Measurements from ENCODE around the gene ABHD14A.

The ABHD14A gene

GRCh38 chr3:51971350-51971749, 3.5 kb upstream of the ABHD14A start:
- no peaks in the 10 kb centered on the region for H3K27me3 ChIP-seq (ENCODE audit: insufficient read depth, poor library complexity, severe bottlenecking)
- DNase-seq (ENCODE audit: low spot score), result no peak
- H3K27ac ChIP-seq (ENCODE audit: poor library complexity, severe bottlenecking), result no peak overlapping the region
- no peak for TF ChIP-seq CTCF (IDR thresholded peaks at IDR 0.05; ENCODE audit: poor library complexity, severe bottlenecking)
- no peaks in the 10 kb centered on the region for H3K9me3 ChIP-seq (ENCODE audit: severe bottlenecking)
- H3K4me1 ChIP-seq (ENCODE audit: insufficient read depth, poor library complexity, severe bottlenecking), result peaks cover 8% of the 10 kb centered on the region
- ATAC-seq (ENCODE audit: low read depth), result no peak
- H3K4me3 ChIP-seq (ENCODE audit: severe bottlenecking), result no peak overlapping the region
- H3K36me3 ChIP-seq (ENCODE audit: low read depth), result no peaks in the 10 kb centered on the region

GRCh38 chr3:51974277-51974962, 444 bp upstream of the ABHD14A start:
- peak; percentile 83 for TF ChIP-seq CTCF (IDR thresholded peaks at IDR 0.05; ENCODE audit: poor library complexity, severe bottlenecking)
- peak; percentile 2; the same call in 2 of the 3 replicates for ATAC-seq (ENCODE audit: low read depth)
- Histone ChIP-seq H3K27ac (ENCODE audit: poor library complexity, severe bottlenecking) (peak overlapping the region; percentile 70), H3K4me1 (ENCODE audit: insufficient read depth, poor library complexity, severe bottlenecking) (peaks cover 16% of the 10 kb centered on the region), H3K36me3 (ENCODE audit: low read depth) (no peaks in the 10 kb centered on the region), H3K9me3 (ENCODE audit: severe bottlenecking) (no peaks in the 10 kb centered on the region), H3K4me3 (ENCODE audit: severe bottlenecking) (peak overlapping the region; percentile 49), H3K27me3 (ENCODE audit: insufficient read depth, poor library complexity, severe bottlenecking) (no peaks in the 10 kb centered on the region)
- DNase-seq (ENCODE audit: low spot score), result no peak

- TF ChIP-seq CTCF (IDR thresholded peaks at IDR 0.05; ENCODE audit: poor library complexity, severe bottlenecking), result no peak
- ATAC-seq (ENCODE audit: low read depth), result no peak
- DNase-seq (ENCODE audit: low spot score), result no peak
- Histone ChIP-seq H3K36me3 (ENCODE audit: low read depth) (no peaks in the 10 kb centered on the region), H3K27me3 (ENCODE audit: insufficient read depth, poor library complexity, severe bottlenecking) (no peaks in the 10 kb centered on the region), H3K9me3 (ENCODE audit: severe bottlenecking) (no peaks in the 10 kb centered on the region), H3K27ac (ENCODE audit: poor library complexity, severe bottlenecking) (no peak overlapping the region), H3K4me1 (ENCODE audit: insufficient read depth, poor library complexity, severe bottlenecking) (peaks cover 16% of the 10 kb centered on the region), H3K4me3 (ENCODE audit: severe bottlenecking) (no peak overlapping the region)
Measured at GRCh38 chr3:51975852-51976549, 1.1 kb downstream of the ABHD14A start.

GRCh38 chr3:51977446-51978142, 2.7 kb downstream of the ABHD14A start:
- Histone ChIP-seq H3K36me3 (ENCODE audit: low read depth) (no peaks in the 10 kb centered on the region), H3K9me3 (ENCODE audit: severe bottlenecking) (no peaks in the 10 kb centered on the region), H3K4me1 (ENCODE audit: insufficient read depth, poor library complexity, severe bottlenecking) (peaks cover 16% of the 10 kb centered on the region), H3K27me3 (ENCODE audit: insufficient read depth, poor library complexity, severe bottlenecking) (no peaks in the 10 kb centered on the region), H3K27ac (ENCODE audit: poor library complexity, severe bottlenecking) (peak overlapping the region; percentile 21), H3K4me3 (ENCODE audit: severe bottlenecking) (no peak overlapping the region)
- ATAC-seq (ENCODE audit: low read depth) (0 out of 3 replicates have a peak, but pooled peaks have one; percentile 6), DNase-seq (ENCODE audit: low spot score) (no peak)
- no peak for TF ChIP-seq CTCF (IDR thresholded peaks at IDR 0.05; ENCODE audit: poor library complexity, severe bottlenecking)
